K562 (cell line): ENCODE data around the gene ABCC1. TPM values are rescaled to one million over a fixed set of nuclear protein-coding genes. Genes with fewer than 3 reads are reported as not detected.

Experiments
- ARNT ChIP-seq, 2 experiments: fragments of 450-650 bp; IDR thresholded peaks; 2 replicates each; pipeline ENCODE4 v1.6.1; 2016; ENCODE audit warnings: mild to moderate bottlenecking in 1 of 2
- BCLAF1 ChIP-seq, 2 experiments: fragments of 450-650 bp in 1 of 2; IDR thresholded peaks; 2 replicates each; pipeline ENCODE4 v1.6.1; 2011 to 2017; ENCODE audit warnings: low read depth in 2 of 2, antibody characterized with exemption in 1 of 2, borderline replicate concordance in 1 of 2, low read length in 1 of 2, mild to moderate bottlenecking in 1 of 2, mixed read lengths in 1 of 2; ENCODE audit not compliant: control insufficient read depth in 1 of 2
- BRD9 ChIP-seq: fragments of 450-650 bp; IDR thresholded peaks from 2 replicates; pipeline ENCODE4 v1.6.1; 2018; ENCODE audit warnings: low read depth; ENCODE audit not compliant: partially characterized antibody
- C11orf30 ChIP-seq: fragments of 450-650 bp; IDR thresholded peaks from 2 replicates; pipeline ENCODE4 v1.6.1; 2016; ENCODE audit warnings: low read depth, mild to moderate bottlenecking
- ESRRA ChIP-seq: fragments of 450-650 bp; IDR thresholded peaks from 2 replicates; pipeline ENCODE4 v1.6.1; 2014; ENCODE audit warnings: low read depth, mild to moderate bottlenecking, moderate library complexity, borderline replicate concordance
- FOXP1 ChIP-seq: sonication (generic); formaldehyde crosslinking; IDR thresholded peaks from 2 replicates; pipeline ENCODE4 v1.8.0; 2022; ENCODE audit warnings: mild to moderate bottlenecking, missing genetic modification reagents
- GATAD2A ChIP-seq: fragments of 450-650 bp; IDR thresholded peaks from 2 replicates; pipeline ENCODE4 v1.6.1; 2017
- HDAC1 ChIP-seq, 2 experiments: fragments of 450-650 bp; IDR thresholded peaks; 2 replicates each; pipeline ENCODE4 v1.6.1; 2016 to 2017; ENCODE audit warnings: inconsistent platforms in 1 of 2, mild to moderate bottlenecking in 1 of 2, moderate library complexity in 1 of 2
- HOMEZ ChIP-seq: fragments of 250-450 bp; sonication (Bioruptor Pico); IDR thresholded peaks from 2 replicates; pipeline ENCODE4 v1.4.0; 2020; ENCODE audit warnings: mild to moderate bottlenecking, moderate library complexity
- MTF1 ChIP-seq: fragments of 250-450 bp; sonication (Bioruptor Pico); IDR thresholded peaks from 2 replicates; pipeline ENCODE4 v1.9.0; 2021; ENCODE audit warnings: moderate library complexity, mild to moderate bottlenecking, inconsistent platforms, borderline replicate concordance
- NFIX ChIP-seq: fragments of 250-450 bp; sonication (Bioruptor Pico); IDR thresholded peaks from 2 replicates; pipeline ENCODE4 v1.4.0; 2020; ENCODE audit warnings: low read depth, mild to moderate bottlenecking, moderate library complexity
- NR2C2 ChIP-seq, 2 experiments: fragments of 200-800 bp in 1 of 2; sonication (Bioruptor generic) in 1 of 2; sonication (generic) in 1 of 2; formaldehyde crosslinking in 1 of 2; IDR thresholded peaks; 2 replicates each; pipeline versions ENCODE4 v1.6.1 to v1.8.0; 2016 to 2022; ENCODE audit warnings: mild to moderate bottlenecking in 1 of 2, missing compliant biosample characterization in 1 of 2, missing genetic modification characterization in 1 of 2, missing genetic modification reagents in 1 of 2
- NRF1 ChIP-seq, 2 experiments: fragments of 450-650 bp; IDR thresholded peaks in 1 of 2; conservative IDR thresholded peaks in 1 of 2; 2 replicates each; pipeline ENCODE4 v1.6.1; 2014; ENCODE audit warnings: mild to moderate bottlenecking in 2 of 2
- RBM15 ChIP-seq: fragments of 200-400 bp; formaldehyde crosslinking; IDR thresholded peaks from 2 replicates; pipeline ENCODE4 v1.6.1; 2018; ENCODE audit warnings: mild to moderate bottlenecking, low read length, moderate library complexity; ENCODE audit not compliant: insufficient read depth
- SMARCE1 ChIP-seq: fragments of 450-650 bp; IDR thresholded peaks from 2 replicates; pipeline ENCODE4 v1.7.1; 2016; ENCODE audit warnings: mild to moderate bottlenecking
- SNIP1 ChIP-seq: fragments of 450-650 bp; IDR thresholded peaks from 2 replicates; pipeline ENCODE4 v1.7.1; 2017; ENCODE audit warnings: low read depth, mild to moderate bottlenecking
- TAF15 ChIP-seq: fragments of 200-400 bp; formaldehyde crosslinking; IDR thresholded peaks from 2 replicates; pipeline ENCODE4 v1.6.1; 2017; ENCODE audit warnings: mild to moderate bottlenecking, low read depth, low read length, moderate library complexity
- TBL1XR1 ChIP-seq, 2 experiments: IDR thresholded peaks; 2 replicates each; pipeline ENCODE4 v1.6.1; 2012; ENCODE audit warnings: improper control_type of control experiment in 2 of 2, low read length in 2 of 2, mild to moderate bottlenecking in 1 of 2
- TFE3 ChIP-seq: fragments of 450-650 bp; formaldehyde crosslinking; IDR thresholded peaks from 2 replicates; pipeline ENCODE4 v1.4.0; 2020; ENCODE audit warnings: mild to moderate bottlenecking, mixed read lengths
- ZNF174 ChIP-seq: fragments of 250-450 bp; sonication (Bioruptor Pico); IDR thresholded peaks from 2 replicates; pipeline ENCODE4 v1.4.0; 2020; ENCODE audit warnings: mild to moderate bottlenecking
- polyA plus RNA-seq, 8 experiments: library from polyadenylated mRNA; depleted of rRNA in 4 of 8; stranded (reverse) in 5 of 8; unstranded in 3 of 8; fragments of >200 nt; fragmentation: Nextera tagmentation in 2 of 8; fragmentation: Illumina TruSeq in 1 of 8; extraction: Ambion mirVana in 2 of 8; extraction: Trizol in 1 of 8; gene quantifications; 2 replicates each; pipeline versions ENCODE4 v1.2.1 to v1.2.3, GENCODE V29; 2011 to 2014; ENCODE audit warnings: inconsistent platforms in 1 of 8, missing spikeins in 1 of 8
- total RNA-seq, 7 experiments: library from RNA; depleted of rRNA in 6 of 7; stranded (reverse); fragments of >200 nt in 6 of 7; fragmentation: Illumina TruSeq in 2 of 7; extraction: Trizol in 2 of 7; gene quantifications; 2 replicates each; pipeline versions ENCODE4 v1.2.1 to v1.2.3, GENCODE V29; 2011 to 2021; ENCODE audit warnings: low replicate concordance in 1 of 7
- TF ChIP-seq, protein P1 (sequence below): sonication (generic); formaldehyde crosslinking; IDR thresholded peaks from 2 replicates; pipeline ENCODE4 v1.9.0; 2022; ENCODE audit warnings: mild to moderate bottlenecking, missing genetic modification reagents
- TF ChIP-seq, protein P2 (sequence below): fragments of 450-650 bp; IDR thresholded peaks from 2 replicates; pipeline ENCODE4 v1.6.1; 2016; ENCODE audit warnings: low read depth, mild to moderate bottlenecking, moderate library complexity

The ABCC1 gene
- total and polyA plus RNA-seq, 9 of the 15 experiments (the other 6 are each of a cell fraction or from before 2014, with no cell fraction given) = 3.9 to 41.6 (median 10.0) TPM

- TF ChIP-seq HOMEZ (CRISPR knock-in tag) (no peak), TBL1XR1 (IDR thresholded peaks at IDR 0.05; ENCODE audit: low read length in 2 of 2) (peak; percentile 44 to 90; a peak in 2 of 4 replicates), MTF1 (CRISPR knock-in tag) (no peak), NR2C2 (CRISPR knock-in tag; IDR thresholded peaks at IDR 0.05) (no peak), NR2C2 (tag; IDR thresholded peaks at IDR 0.05) (no peak), SMARCE1 (peak; percentile 43; the same call in 1 of the 2 replicates), NRF1 (conservative IDR thresholded peaks at IDR 0.05 in 1 of 2, IDR thresholded peaks at IDR 0.05 in 1 of 2) (no peak), SNIP1 (no peak), TFE3 (no peak), NFIX (no peak), ZNF174 (CRISPR knock-in tag) (no peak), ESRRA (no peak), FOXP1 (CRISPR knock-in tag) (no peak), C11orf30 (peak; percentile 65), GATAD2A (peak; percentile 36; the same call in 1 of the 2 replicates), BRD9 (peak; percentile 8), ARNT (IDR thresholded peaks at IDR 0.05) (0 out of 4 replicates have a peak, but pooled peaks of 1 of the 2 experiments have one; percentile 16), RBM15 (no peak), TAF15 (no peak), BCLAF1 (IDR thresholded peaks at IDR 0.05; ENCODE audit: borderline replicate concordance in 1 of 2, control insufficient read depth in 1 of 2, low read depth in 2 of 2, low read length in 1 of 2) (no peak), HDAC1 (IDR thresholded peaks at IDR 0.05) (peak in 1 of 2 experiments; percentile 59; a peak in 1 of 4 replicates)
- TF ChIP-seq, protein P1, sequence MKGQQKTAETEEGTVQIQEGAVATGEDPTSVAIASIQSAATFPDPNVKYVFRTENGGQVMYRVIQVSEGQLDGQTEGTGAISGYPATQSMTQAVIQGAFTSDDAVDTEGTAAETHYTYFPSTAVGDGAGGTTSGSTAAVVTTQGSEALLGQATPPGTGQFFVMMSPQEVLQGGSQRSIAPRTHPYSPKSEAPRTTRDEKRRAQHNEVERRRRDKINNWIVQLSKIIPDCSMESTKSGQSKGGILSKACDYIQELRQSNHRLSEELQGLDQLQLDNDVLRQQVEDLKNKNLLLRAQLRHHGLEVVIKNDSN (CRISPR knock-in tag) = no peak
- TF ChIP-seq, protein P2, sequence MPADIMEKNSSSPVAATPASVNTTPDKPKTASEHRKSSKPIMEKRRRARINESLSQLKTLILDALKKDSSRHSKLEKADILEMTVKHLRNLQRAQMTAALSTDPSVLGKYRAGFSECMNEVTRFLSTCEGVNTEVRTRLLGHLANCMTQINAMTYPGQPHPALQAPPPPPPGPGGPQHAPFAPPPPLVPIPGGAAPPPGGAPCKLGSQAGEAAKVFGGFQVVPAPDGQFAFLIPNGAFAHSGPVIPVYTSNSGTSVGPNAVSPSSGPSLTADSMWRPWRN = no peak
These were observed 73.3 kb downstream of the ABCC1 start (continued) for GRCh38 chr16:16022683-16023064.
